Breast epithelium (tissue), 4 donors: ENCODE results near the gene SHC1. TPM values are rescaled to one million over a fixed set of nuclear protein-coding genes. Genes with fewer than 3 reads are reported as not detected.

Experiments used
- DNase-seq, 2 donors: peaks; one replicate each; pipeline ENCODE4 v3.0.0-alpha.2; 2019; ENCODE audit warnings: low spot score in 2 of 2
- H3K27ac ChIP-seq, 2 donors: fragments of 200-600 bp; sonication (generic) in 1 of 2; one replicate each; pipeline ENCODE4 v1.5.1; 2016 to 2019; ENCODE audit warnings: mild to moderate bottlenecking in 1 of 2
- H3K27me3 ChIP-seq, 2 donors: fragments of 200-600 bp; sonication (generic) in 1 of 2; one replicate each; pipeline versions ENCODE4 v1.5.1 to v1.6.0; 2017 to 2019; ENCODE audit warnings: control low read depth in 1 of 2, mild to moderate bottlenecking in 1 of 2
- H3K36me3 ChIP-seq: fragments of 200-600 bp; one replicate; pipeline ENCODE4 v1.5.1; 2019
- H3K4me1 ChIP-seq, 2 donors: fragments of 200-600 bp; sonication (generic); one replicate each; pipeline ENCODE4 v1.5.1; 2016 to 2019; ENCODE audit warnings: control low read depth in 1 of 2
- H3K4me3 ChIP-seq, 3 donors: fragments of 200-600 bp; sonication (generic); 1 replicate in 2 of 3; 2 replicates in 1 of 3; pipeline ENCODE4 v1.5.1; 2016 to 2019; ENCODE audit warnings: mild to moderate bottlenecking in 3 of 3, moderate library complexity in 2 of 3
- H3K9me3 ChIP-seq, 2 donors: fragments of 200-600 bp; sonication (generic) in 1 of 2; one replicate each; pipeline ENCODE4 v1.5.1; 2016 to 2019; ENCODE audit warnings: control low read depth in 1 of 2
- POLR2A ChIP-seq: fragments of 450-650 bp; IDR thresholded peaks from one replicate; pipeline ENCODE4 v1.6.1; 2016; ENCODE audit warnings: antibody characterized with exemption, mild to moderate bottlenecking, moderate library complexity
- POLR2AphosphoS5 ChIP-seq, 3 donors: sonication (generic); formaldehyde crosslinking; IDR thresholded peaks; one replicate each; pipeline ENCODE4 v1.6.1; 2017; ENCODE audit warnings: antibody characterized with exemption in 3 of 3
- intact Hi-C: fragments of 100-400 bp; cut with DNase I; formaldehyde crosslinking; loops from one replicate; pipeline ENCODE4 v1.15.1; 2023; ENCODE audit warnings: low total_unique reads
- total RNA-seq, 3 donors: library from RNA; depleted of rRNA; stranded (reverse); fragments of >200 nt; gene quantifications; one replicate each; pipeline ENCODE4 v1.1.0, GENCODE V29; 2016
- TF ChIP-seq, protein P1 (sequence below), 3 donors: fragments of 450-650 bp; IDR thresholded peaks; one replicate each; pipeline ENCODE4 v1.5.1; 2016 to 2017; ENCODE audit warnings: antibody characterized with exemption in 3 of 3, mild to moderate bottlenecking in 3 of 3, moderate library complexity in 3 of 3

The SHC1 gene, protein sequence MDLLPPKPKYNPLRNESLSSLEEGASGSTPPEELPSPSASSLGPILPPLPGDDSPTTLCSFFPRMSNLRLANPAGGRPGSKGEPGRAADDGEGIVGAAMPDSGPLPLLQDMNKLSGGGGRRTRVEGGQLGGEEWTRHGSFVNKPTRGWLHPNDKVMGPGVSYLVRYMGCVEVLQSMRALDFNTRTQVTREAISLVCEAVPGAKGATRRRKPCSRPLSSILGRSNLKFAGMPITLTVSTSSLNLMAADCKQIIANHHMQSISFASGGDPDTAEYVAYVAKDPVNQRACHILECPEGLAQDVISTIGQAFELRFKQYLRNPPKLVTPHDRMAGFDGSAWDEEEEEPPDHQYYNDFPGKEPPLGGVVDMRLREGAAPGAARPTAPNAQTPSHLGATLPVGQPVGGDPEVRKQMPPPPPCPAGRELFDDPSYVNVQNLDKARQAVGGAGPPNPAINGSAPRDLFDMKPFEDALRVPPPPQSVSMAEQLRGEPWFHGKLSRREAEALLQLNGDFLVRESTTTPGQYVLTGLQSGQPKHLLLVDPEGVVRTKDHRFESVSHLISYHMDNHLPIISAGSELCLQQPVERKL
- total RNA-seq: 100 to 1,000 TPM in 2 of 3 donors, 10 to 100 TPM in 1; 94.4 to 177 (median 134) TPM

DNA sequence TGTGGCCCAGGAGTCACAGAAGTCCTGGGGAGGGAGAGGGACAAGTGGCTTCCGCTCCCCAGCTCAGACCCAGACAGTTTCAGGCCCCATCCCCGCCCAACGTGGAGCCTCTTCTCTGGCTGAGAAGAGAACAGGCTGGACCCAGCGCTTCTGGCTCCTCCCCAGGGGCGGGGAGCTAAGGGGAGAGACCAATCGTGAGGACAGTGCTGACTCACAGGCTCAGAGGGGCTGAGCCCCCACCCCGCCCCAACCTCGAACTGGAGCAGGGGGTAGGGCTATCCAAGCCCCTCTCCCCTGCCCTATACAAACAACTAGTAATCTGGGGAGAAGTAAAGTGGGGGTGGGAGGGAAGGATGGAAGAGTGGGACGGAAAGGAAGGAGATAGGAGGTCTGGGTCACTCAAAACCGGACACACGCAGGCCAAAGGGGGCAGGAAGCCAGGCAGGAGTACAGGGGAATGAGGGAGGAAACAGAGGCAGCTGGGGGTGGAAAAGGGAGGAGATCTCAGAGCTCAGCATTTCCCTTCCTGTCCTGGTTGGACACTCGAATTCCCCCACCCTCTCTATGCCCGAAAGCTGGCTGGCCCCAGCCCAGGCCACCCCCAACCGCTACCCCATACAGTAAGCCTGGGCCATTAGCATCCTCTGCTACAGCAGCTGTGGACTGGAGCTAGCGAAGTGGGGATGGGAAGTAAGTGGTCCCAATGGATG lies at the start of gene SHC1:
Gene SHC1 (minus strand): TSS at position 117 of the 710 bp plus-strand sequence. CDS start 221 bp downstream, outside the sequence.
- peak; percentile 87 to 95 for DNase-seq
- TF ChIP-seq, protein P1, sequence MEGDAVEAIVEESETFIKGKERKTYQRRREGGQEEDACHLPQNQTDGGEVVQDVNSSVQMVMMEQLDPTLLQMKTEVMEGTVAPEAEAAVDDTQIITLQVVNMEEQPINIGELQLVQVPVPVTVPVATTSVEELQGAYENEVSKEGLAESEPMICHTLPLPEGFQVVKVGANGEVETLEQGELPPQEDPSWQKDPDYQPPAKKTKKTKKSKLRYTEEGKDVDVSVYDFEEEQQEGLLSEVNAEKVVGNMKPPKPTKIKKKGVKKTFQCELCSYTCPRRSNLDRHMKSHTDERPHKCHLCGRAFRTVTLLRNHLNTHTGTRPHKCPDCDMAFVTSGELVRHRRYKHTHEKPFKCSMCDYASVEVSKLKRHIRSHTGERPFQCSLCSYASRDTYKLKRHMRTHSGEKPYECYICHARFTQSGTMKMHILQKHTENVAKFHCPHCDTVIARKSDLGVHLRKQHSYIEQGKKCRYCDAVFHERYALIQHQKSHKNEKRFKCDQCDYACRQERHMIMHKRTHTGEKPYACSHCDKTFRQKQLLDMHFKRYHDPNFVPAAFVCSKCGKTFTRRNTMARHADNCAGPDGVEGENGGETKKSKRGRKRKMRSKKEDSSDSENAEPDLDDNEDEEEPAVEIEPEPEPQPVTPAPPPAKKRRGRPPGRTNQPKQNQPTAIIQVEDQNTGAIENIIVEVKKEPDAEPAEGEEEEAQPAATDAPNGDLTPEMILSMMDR (IDR thresholded peaks at IDR 0.05): no peak
- TF ChIP-seq POLR2AphosphoS5 (IDR thresholded peaks at IDR 0.05) (peak; percentile 45 to 78 (median 70)), POLR2A (peak; percentile 84)
- intact Hi-C loops: no loop called here
- H3K4me3 ChIP-seq: peak within 1 kb of the TSS; percentile 46 to 76 (median 51)
- H3K27me3 ChIP-seq: no peaks in the 10 kb centered on the region
- peak within 1 kb of the TSS; percentile 99 to 100 for H3K27ac ChIP-seq
- H3K9me3 ChIP-seq: no peaks in the 10 kb centered on the region
- H3K36me3 ChIP-seq: no peaks in the 10 kb centered on the region
- peaks cover 11 to 16% of the 10 kb centered on the region in 2 donors for H3K4me1 ChIP-seq

DNA sequence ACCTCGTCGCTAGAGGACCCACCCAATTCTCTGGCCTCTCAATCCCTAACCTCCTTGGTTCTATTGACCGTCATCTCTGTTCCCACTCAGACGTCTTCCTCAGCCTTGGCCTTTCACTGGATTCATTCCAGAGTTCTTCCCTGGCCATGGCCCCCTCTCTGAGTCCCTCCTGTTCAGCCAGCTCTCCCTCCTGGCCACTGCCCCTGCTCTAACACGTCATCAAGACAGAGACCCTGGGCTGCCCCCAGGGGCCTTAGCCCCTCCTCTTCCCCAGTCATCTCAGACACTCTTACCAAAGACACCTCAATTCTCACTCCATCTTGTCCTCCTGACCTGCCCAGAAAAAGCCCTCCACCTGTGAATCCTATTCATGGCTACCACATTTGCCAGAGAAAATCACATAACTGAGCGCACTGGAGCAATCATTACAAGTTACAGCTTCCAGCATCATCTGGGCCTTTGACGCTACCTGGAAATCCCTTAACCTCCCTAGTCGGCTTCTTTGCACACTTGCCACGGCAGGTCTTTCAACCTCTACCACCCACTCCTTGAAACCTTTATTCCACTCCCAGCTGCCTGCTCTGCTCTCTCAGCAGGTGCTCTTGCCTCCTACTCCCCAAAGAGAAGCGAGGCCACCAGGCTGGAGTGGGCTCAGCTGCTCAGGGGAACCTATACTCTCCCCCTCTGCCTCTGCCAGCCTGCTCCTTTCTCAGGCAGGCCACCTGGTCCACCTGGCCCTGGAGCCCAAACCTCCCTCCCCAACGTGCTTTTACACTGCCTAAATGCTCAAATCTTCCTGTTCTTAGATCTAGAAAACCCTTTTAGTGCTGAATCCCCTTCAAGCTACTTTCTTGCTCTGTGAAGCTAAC lies 49.1 kb upstream of the SHC1 start:
- Histone ChIP-seq H3K4me1 (peaks cover 3 to 9% of the 10 kb centered on the region in 2 donors), H3K9me3 (no peaks in the 10 kb centered on the region), H3K4me3 (no peak overlapping the region), H3K36me3 (no peaks in the 10 kb centered on the region), H3K27ac (peak overlapping the region; percentile 1 to 92), H3K27me3 (no peaks in the 10 kb centered on the region)
- intact Hi-C loops: loop anchor here (5.0 kb wide), 1 partner anchor 33 kb away; the partner anchor contains the start of gene ADAM15
- TF ChIP-seq, protein P1 (IDR thresholded peaks at IDR 0.05): no peak
- TF ChIP-seq POLR2AphosphoS5 (IDR thresholded peaks at IDR 0.05) (no peak), POLR2A (no peak)
- DNase-seq: no peak

DNA sequence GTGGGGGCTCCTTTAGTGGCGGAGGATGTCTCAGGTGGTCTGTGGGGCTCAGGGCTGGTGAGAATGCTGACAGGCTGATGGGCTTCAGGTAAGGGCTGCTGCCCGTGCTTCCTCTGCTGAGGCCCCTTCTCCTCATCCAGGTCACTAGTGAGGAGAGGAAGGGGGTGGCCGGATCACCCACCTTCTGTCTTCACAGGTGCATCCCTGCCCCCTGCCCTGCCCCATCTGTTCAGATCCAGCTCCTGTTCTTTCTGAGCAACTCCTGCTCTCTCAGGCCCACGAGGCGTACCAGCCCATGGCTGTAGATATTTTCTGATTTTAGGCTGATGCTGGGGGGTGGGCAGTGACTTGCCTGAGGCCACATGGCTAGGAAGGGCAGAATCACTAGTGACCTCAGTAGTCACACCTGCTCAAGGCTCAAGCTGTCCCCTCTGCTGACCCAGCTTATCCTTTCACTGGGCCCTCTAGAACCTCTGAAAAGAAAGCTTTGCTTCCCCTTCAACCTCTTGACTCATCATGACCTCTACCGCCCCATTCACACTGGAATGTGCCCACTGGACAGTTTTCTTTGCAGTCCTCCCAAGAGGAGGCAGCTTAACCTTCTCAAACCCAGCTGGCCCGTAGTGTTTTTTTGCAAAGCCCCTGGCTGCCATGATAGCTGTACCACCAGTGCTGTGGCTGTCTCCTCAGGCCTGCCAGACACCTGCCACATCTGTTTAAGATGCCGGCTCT lies 48.2 kb upstream of the SHC1 start:
- H3K4me3 ChIP-seq: no peak overlapping the region
- DNase-seq: no peak
- no peaks in the 10 kb centered on the region for H3K27me3 ChIP-seq
- intact Hi-C loops: loop anchor here (5.0 kb wide), 1 partner anchor 34 kb away; the partner anchor contains the start of gene ADAM15
- no peaks in the 10 kb centered on the region for H3K9me3 ChIP-seq
- H3K4me1 ChIP-seq: peaks cover 3 to 9% of the 10 kb centered on the region in 2 donors
- peak overlapping the region; percentile 91 to 92 for H3K27ac ChIP-seq
- no peaks in the 10 kb centered on the region for H3K36me3 ChIP-seq
- TF ChIP-seq POLR2A: no peak

DNA sequence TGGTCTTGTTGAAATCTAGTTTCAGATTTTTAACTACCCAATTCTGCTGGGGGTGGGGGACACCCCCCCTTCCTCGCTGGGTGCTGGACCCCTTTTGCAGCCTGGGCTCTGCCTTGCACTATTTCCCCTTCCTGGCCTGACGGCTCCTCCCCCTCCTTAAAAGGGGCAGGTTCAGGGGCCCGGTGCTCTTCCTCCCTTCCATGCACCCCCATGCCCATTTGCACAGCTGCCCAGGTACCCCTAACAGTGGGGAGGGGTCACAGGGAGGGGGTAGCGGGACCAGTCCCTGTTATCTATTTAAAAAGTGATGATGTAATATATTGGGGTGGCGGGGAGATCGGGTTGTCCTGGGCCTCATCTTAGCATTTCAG lies 47.4 kb upstream of the SHC1 start:
- Histone ChIP-seq H3K4me1 (peaks cover 3 to 9% of the 10 kb centered on the region in 2 donors), H3K9me3 (no peaks in the 10 kb centered on the region), H3K4me3 (peak overlapping the region; percentile 44 to 59 (median 47)), H3K36me3 (no peaks in the 10 kb centered on the region), H3K27me3 (no peaks in the 10 kb centered on the region), H3K27ac (peak overlapping the region; percentile 91 to 92)
- intact Hi-C loops: loop anchor here (5.0 kb wide), 1 partner anchor 34 kb away; the partner anchor contains the start of gene ADAM15
- DNase-seq: no peak
- TF ChIP-seq, protein P1 (IDR thresholded peaks at IDR 0.05): no peak
- no peak for TF ChIP-seq POLR2A
- no peak for TF ChIP-seq POLR2AphosphoS5 (IDR thresholded peaks at IDR 0.05)
